ENCODE results near the gene THOC2. TPM values are rescaled to one million over a fixed set of nuclear protein-coding genes. Genes with fewer than 3 reads are reported as not detected.

The THOC2 gene
- polyA plus RNA-seq, 3 donors, result 12.5 to 44.7 (median 21.4) TPM

- Histone ChIP-seq H3K9ac (ENCODE audit: insufficient read depth, low read length, poor library complexity, severe bottlenecking) (no peak overlapping the region), H3K4me3 (replicated peaks in 1 of 3; ENCODE audit: low read depth in 2 of 3, low read length in 3 of 3) (no peak overlapping the region), H3K4me2 (replicated peaks; ENCODE audit: extremely low read depth, low read length, poor library complexity, severe bottlenecking) (no peak overlapping the region), H3K27me3 (ENCODE audit: control insufficient read depth in 2 of 2, insufficient read depth in 2 of 2, low read length in 2 of 2) (no peaks in the 10 kb centered on the region), H3K4me1 (ENCODE audit: control insufficient read depth in 1 of 2, insufficient read depth in 2 of 2, low read length in 2 of 2) (peaks cover 5 to 7% of the 10 kb centered on the region in 2 donors), H3K27ac (ENCODE audit: low read depth in 1 of 2, low read length in 2 of 2) (no peak overlapping the region), H3K79me2 (ENCODE audit: insufficient read depth, low read length) (no peaks in the 10 kb centered on the region), H4K20me1 (ENCODE audit: insufficient read depth, low read length) (no peaks in the 10 kb centered on the region), H3K9me3 (replicated peaks in 1 of 2; ENCODE audit: control insufficient read depth in 1 of 2, insufficient read depth in 1 of 2, low read length in 2 of 2) (peaks cover 3 to 4% of the 10 kb centered on the region in 2 donors), H2AFZ (ENCODE audit: insufficient read depth, low read depth, low read length, poor library complexity, severe bottlenecking) (no peak overlapping the region), H3K36me3 (replicated peaks in 1 of 2; ENCODE audit: control insufficient read depth in 1 of 2, insufficient read depth in 2 of 2, low read length in 2 of 2) (no peaks in the 10 kb centered on the region)
- Mint-ChIP-seq H3K27ac (no peak overlapping the region), H3K27me3 (ENCODE audit: low read depth in 3 of 3) (peaks cover 0 to 2% (median 0%) of the 10 kb centered on the region in 3 donors), H3K4me3 (no peak overlapping the region), H3K4me1 (peaks cover 6% of the 10 kb centered on the region), H3K9me3 (peaks cover 1 to 19% (median 8%) of the 10 kb centered on the region in 7 donors), H3K36me3 (no peaks in the 10 kb centered on the region)
- DNase-seq, result peak in 1 of 3 donors; percentile 3
- no peak for TF ChIP-seq CTCF (IDR thresholded peaks at IDR 0.05)
- intact Hi-C loops (cut with micrococcal nuclease), result no loop called here
- 17% methylated on average over 1 of the region's 2 CpGs for WGBS (ENCODE audit: insufficient coverage)
Measured at GRCh38 chrX:123755107-123755506, 22.3 kb upstream of the THOC2 start.

GRCh38 chrX:123753656-123754350, 21.0 kb upstream of the THOC2 start:
- H2AFZ ChIP-seq (ENCODE audit: insufficient read depth, low read depth, low read length, poor library complexity, severe bottlenecking), result no peak overlapping the region
- no peaks in the 10 kb centered on the region for H3K79me2 ChIP-seq (ENCODE audit: insufficient read depth, low read length)
- H3K4me2 ChIP-seq (replicated peaks; ENCODE audit: extremely low read depth, low read length, poor library complexity, severe bottlenecking), result no peak overlapping the region
- Mint-ChIP-seq H3K27me3 (ENCODE audit: low read depth in 3 of 3) (no peaks in the 10 kb centered on the region), H3K36me3 (no peaks in the 10 kb centered on the region), H3K4me3 (no peak overlapping the region), H3K27ac (peak overlapping the region in 1 of 7 donors; percentile 37), H3K9me3 (peaks cover 0 to 8% (median under 1%) of the 10 kb centered on the region in 7 donors), H3K4me1 (peaks cover 6% of the 10 kb centered on the region)
- H3K27me3 ChIP-seq (ENCODE audit: control insufficient read depth in 2 of 2, insufficient read depth in 2 of 2, low read length in 2 of 2), result no peaks in the 10 kb centered on the region
- no peaks in the 10 kb centered on the region for H4K20me1 ChIP-seq (ENCODE audit: insufficient read depth, low read length)
- no peak for TF ChIP-seq CTCF (IDR thresholded peaks at IDR 0.05)
- no CpG with 5 or more reads among the region's 8 CpGs for WGBS (ENCODE audit: insufficient coverage)
- peaks cover 0 to 2% of the 10 kb centered on the region in 2 donors for H3K9me3 ChIP-seq (replicated peaks in 1 of 2; ENCODE audit: control insufficient read depth in 1 of 2, insufficient read depth in 1 of 2, low read length in 2 of 2)
- H3K27ac ChIP-seq (ENCODE audit: low read depth in 1 of 2, low read length in 2 of 2), result no peak overlapping the region
- no peak overlapping the region for H3K4me3 ChIP-seq (replicated peaks in 1 of 3; ENCODE audit: low read depth in 2 of 3, low read length in 3 of 3)
- no peak for DNase-seq
- intact Hi-C loops (cut with micrococcal nuclease), result no loop called here
- no peak overlapping the region for H3K9ac ChIP-seq (ENCODE audit: insufficient read depth, low read length, poor library complexity, severe bottlenecking)
- H3K4me1 ChIP-seq (ENCODE audit: control insufficient read depth in 1 of 2, insufficient read depth in 2 of 2, low read length in 2 of 2), result peaks cover 5 to 7% of the 10 kb centered on the region in 2 donors
- no peaks in the 10 kb centered on the region for H3K36me3 ChIP-seq (replicated peaks in 1 of 2; ENCODE audit: control insufficient read depth in 1 of 2, insufficient read depth in 2 of 2, low read length in 2 of 2)

Measured in CD14-positive monocyte (primary cell).